Erythroblast (primary cell): Measurements from ENCODE around the gene IGSF9B.

ENCODE experiments used
- GATA1 ChIP-seq: IDR thresholded peaks from 2 replicates; pipeline ENCODE4 v1.6.1; 2011; ENCODE audit warnings: low read depth, mild to moderate bottlenecking, control low read depth, low read length, moderate library complexity
- POLR2A ChIP-seq: IDR thresholded peaks from 2 replicates; pipeline ENCODE4 v1.6.1; 2011; ENCODE audit warnings: mild to moderate bottlenecking, low read length

- TF ChIP-seq POLR2A = no peak
- TF ChIP-seq GATA1 = no peak
Observed at GRCh38 chr11:133913761-133914160, 43.0 kb downstream of the IGSF9B start.
